Endothelial cell (in vitro differentiated cells): ENCODE measurements around the gene WNK2. TPM values are rescaled to one million over a fixed set of nuclear protein-coding genes. Genes with fewer than 3 reads are reported as not detected.
"Not testable (repeated sequence)": the region's sequence is repeated elsewhere in the genome, so short reads cannot be mapped to it uniquely, and the experiment has no call there.

Experiments
- DNase-seq: peaks from one replicate; pipeline ENCODE4 v3.0.0; 2021; ENCODE audit warnings: low spot score
- H3K27ac Mint-ChIP-seq: one replicate; pipeline ENCODE4 v1.8.0; 2021; ENCODE audit warnings: mixed read lengths, inconsistent platforms; ENCODE audit not compliant: unreplicated experiment
- H3K27me3 Mint-ChIP-seq: one replicate; pipeline ENCODE4 v1.8.0; 2021; ENCODE audit warnings: mild to moderate bottlenecking, moderate library complexity, mixed read lengths, inconsistent platforms; ENCODE audit not compliant: unreplicated experiment
- H3K36me3 Mint-ChIP-seq: one replicate; pipeline ENCODE4 v1.8.0; 2021; ENCODE audit warnings: mild to moderate bottlenecking, low read depth, mixed read lengths, inconsistent platforms; ENCODE audit not compliant: unreplicated experiment
- H3K4me1 Mint-ChIP-seq: one replicate; pipeline ENCODE4 v1.8.0; 2021; ENCODE audit warnings: mild to moderate bottlenecking, mixed read lengths, inconsistent platforms; ENCODE audit not compliant: unreplicated experiment
- H3K4me3 Mint-ChIP-seq: one replicate; pipeline ENCODE4 v1.8.0; 2021; ENCODE audit warnings: mild to moderate bottlenecking, mixed read lengths, inconsistent platforms; ENCODE audit not compliant: unreplicated experiment
- H3K9me3 Mint-ChIP-seq: one replicate; pipeline ENCODE4 v1.8.0; 2021; ENCODE audit warnings: mixed read lengths, inconsistent platforms; ENCODE audit not compliant: unreplicated experiment
- total RNA-seq: library from RNA; stranded (reverse); fragmentation: NEBNext Ultra II Directional; extraction: Animal tissue kit (Norgen Biotek cat#: 25700); gene quantifications from one replicate; pipeline ENCODE4 v1.2.1, GENCODE V29; 2021; ENCODE audit not compliant: unreplicated experiment
- TF ChIP-seq, protein P1 (sequence below): fragments of 200-600 bp; sonication (generic); IDR thresholded peaks from one replicate; pipeline ENCODE4 v1.5.0; 2021; ENCODE audit warnings: antibody characterized with exemption; ENCODE audit not compliant: unreplicated experiment

WNK2 gene
- total RNA-seq, 1 donor from 2014 or later: 0.82 TPM

DNA sequence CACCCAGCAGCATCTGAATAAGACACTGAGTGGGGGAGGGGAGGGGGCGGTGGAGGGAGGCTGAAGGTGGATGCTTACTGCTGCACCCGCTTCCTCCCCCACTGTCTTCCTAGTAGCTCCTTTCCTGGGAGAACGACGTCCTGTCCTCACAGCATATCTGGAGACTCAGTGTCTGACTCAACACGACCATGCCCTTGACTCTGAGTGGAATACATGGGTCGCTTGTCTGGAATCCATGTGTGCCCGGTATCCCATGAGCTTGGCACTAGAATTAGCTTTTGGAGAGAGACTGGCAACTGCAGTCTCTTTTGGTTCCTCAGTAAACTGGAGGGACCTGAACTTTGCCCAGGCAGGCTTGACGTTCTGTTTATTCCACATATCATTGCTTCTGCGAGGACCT lies 142.1 kb downstream of the WNK2 start:
- Mint-ChIP-seq H3K4me1 (peaks cover 9% of the 10 kb centered on the region), H3K9me3 (no peaks in the 10 kb centered on the region), H3K27ac (no peak overlapping the region), H3K27me3 (peaks cover 13% of the 10 kb centered on the region), H3K36me3 (no peaks in the 10 kb centered on the region), H3K4me3 (no peak overlapping the region)
- no peak for DNase-seq
- TF ChIP-seq, protein P1, sequence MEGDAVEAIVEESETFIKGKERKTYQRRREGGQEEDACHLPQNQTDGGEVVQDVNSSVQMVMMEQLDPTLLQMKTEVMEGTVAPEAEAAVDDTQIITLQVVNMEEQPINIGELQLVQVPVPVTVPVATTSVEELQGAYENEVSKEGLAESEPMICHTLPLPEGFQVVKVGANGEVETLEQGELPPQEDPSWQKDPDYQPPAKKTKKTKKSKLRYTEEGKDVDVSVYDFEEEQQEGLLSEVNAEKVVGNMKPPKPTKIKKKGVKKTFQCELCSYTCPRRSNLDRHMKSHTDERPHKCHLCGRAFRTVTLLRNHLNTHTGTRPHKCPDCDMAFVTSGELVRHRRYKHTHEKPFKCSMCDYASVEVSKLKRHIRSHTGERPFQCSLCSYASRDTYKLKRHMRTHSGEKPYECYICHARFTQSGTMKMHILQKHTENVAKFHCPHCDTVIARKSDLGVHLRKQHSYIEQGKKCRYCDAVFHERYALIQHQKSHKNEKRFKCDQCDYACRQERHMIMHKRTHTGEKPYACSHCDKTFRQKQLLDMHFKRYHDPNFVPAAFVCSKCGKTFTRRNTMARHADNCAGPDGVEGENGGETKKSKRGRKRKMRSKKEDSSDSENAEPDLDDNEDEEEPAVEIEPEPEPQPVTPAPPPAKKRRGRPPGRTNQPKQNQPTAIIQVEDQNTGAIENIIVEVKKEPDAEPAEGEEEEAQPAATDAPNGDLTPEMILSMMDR: no peak

DNA sequence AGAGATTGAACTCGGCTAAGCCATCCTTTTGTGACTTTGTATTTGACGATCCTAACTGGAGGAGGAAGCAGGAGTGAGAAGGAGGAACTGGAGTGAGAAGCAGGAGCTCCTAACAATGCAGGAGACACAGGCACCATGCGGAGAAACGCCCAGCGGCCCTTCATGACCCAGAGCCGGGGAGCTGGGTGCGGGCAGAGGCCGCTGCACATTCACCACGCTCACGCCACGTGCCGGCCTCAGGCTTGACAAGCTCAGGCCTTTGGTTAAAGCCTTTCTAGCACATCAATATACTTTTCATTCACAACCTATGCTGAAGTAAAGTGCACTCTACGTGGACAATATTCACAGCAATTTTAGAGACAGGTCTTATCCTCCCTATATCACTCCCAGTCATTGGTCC lies 142.7 kb downstream of the WNK2 start:
- H3K27me3 Mint-ChIP-seq: peaks cover 13% of the 10 kb centered on the region
- no peak overlapping the region for H3K4me3 Mint-ChIP-seq
- H3K9me3 Mint-ChIP-seq: no peaks in the 10 kb centered on the region
- no peaks in the 10 kb centered on the region for H3K36me3 Mint-ChIP-seq
- no peak for DNase-seq
- TF ChIP-seq, protein P1: no peak
- peaks cover 9% of the 10 kb centered on the region for H3K4me1 Mint-ChIP-seq
- H3K27ac Mint-ChIP-seq: no peak overlapping the region

DNA sequence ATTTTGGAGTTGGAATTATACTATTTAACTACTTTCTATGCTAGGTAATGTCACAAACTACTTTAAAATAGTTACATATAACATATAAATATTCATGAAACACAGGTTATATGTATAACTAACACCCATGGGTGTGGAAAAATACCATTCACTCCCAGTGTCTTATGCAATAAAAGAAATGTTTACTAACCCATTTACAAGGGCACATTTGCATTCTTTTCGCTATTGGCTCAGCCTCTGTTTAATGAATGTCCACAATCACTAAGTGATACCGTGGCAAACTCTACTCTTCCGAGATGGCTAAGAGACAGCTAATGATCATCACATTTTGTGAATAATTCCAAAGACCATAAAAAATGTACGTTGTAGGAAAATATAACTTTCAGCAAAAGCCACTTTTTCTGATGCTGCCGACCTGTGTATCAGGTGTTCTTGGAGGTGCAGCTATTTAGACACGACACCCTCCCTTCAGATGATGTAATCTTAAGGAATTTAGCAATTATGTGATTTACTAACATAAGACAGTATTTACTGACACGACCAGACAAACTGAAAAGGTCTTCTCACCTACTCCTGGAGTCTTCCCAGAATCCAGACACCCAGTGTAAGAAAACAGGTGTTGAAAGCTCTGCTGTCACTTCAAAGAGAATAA lies 145.8 kb downstream of the WNK2 start:
- Mint-ChIP-seq H3K27ac (no peak overlapping the region), H3K27me3 (peaks cover 12% of the 10 kb centered on the region), H3K4me1 (peaks cover 3% of the 10 kb centered on the region), H3K36me3 (no peaks in the 10 kb centered on the region), H3K4me3 (no peak overlapping the region), H3K9me3 (no peaks in the 10 kb centered on the region)
- no peak for DNase-seq
- TF ChIP-seq, protein P1: no peak

DNA sequence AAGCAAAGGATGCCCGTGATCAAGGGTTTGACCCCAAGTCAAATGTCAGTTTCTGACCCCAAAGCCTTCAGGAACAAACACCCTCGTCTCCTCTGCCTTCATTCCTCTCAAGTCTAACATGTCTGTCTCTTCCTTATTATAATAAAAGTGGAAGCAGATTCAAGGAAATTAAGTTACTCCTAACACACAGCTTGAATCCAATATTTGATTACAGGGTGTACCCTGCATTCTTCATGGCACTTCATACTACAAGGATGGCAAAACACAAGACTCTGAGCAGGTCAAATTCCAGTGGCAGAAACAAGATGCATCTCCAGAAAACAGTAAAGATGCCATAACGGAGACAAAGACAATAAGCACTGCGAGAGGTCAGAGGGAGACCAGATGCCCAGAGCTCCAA lies 148.4 kb downstream of the WNK2 start:
- H3K27ac Mint-ChIP-seq: no peak overlapping the region
- no peaks in the 10 kb centered on the region for H3K9me3 Mint-ChIP-seq
- no peaks in the 10 kb centered on the region for H3K4me1 Mint-ChIP-seq

DNA sequence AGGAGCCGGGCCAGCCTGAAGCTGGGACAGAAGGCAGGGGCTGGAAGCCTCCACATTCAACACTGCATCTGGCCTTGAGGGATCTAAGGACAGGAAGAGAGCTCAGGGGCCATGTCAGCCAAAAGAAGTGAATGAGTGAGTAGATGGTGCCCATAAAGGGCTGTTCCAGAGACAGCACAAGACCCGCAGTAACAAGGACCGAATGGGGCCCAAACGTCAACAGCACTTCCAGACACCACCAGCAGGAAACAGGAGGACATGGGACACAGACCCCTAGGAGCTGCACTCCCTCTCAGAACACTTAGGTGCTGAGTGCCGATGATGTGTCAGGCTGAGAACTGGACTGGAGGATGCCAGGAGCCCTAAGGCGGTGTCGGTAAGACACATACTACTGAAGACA lies 152.8 kb downstream of the WNK2 start:
- peaks cover 25% of the 10 kb centered on the region for H3K36me3 Mint-ChIP-seq

More for the DNA sequence above, 148.4 kb downstream of the WNK2 start:
- H3K36me3 Mint-ChIP-seq: peaks cover 9% of the 10 kb centered on the region
- TF ChIP-seq, protein P1: no peak
- DNase-seq: no peak
- no peak overlapping the region for H3K4me3 Mint-ChIP-seq
- H3K27me3 Mint-ChIP-seq: peaks cover 10% of the 10 kb centered on the region

DNA sequence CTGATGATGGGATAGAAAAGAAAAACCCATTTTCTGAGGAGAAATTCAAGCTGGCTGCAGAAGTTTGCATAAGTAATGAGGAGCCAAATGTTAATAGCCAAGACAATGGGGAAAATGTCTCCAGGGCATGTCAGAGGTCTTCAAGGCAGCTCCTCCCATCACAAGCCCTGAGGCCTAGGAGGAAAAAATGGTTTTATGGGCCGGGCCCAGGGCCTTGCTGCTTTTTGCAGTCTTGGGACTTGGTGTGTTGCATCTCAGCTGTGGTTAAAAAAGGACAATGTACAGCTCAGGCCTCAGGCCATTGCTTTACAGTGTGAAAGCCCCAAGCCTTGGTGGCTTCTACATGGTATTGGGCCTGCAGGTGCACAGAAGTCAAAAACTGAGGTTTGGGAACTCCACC lies 154.3 kb downstream of the WNK2 start:
- not testable (repeated sequence) for H3K27me3 Mint-ChIP-seq, H3K4me3 Mint-ChIP-seq, H3K27ac Mint-ChIP-seq, H3K4me1 Mint-ChIP-seq, DNase-seq
- Mint-ChIP-seq H3K9me3 (peaks cover 10% of the 10 kb centered on the region), H3K36me3 (peaks cover 25% of the 10 kb centered on the region)

More for the DNA sequence above, 152.8 kb downstream of the WNK2 start:
- H3K4me1 Mint-ChIP-seq: no peaks in the 10 kb centered on the region
- H3K9me3 Mint-ChIP-seq: peaks cover 10% of the 10 kb centered on the region
- TF ChIP-seq, protein P1: no peak
- peaks cover 10% of the 10 kb centered on the region for H3K27me3 Mint-ChIP-seq
- H3K4me3 Mint-ChIP-seq: no peak overlapping the region
- no peak for DNase-seq
- H3K27ac Mint-ChIP-seq: no peak overlapping the region
